H9 (cell line): Measurements from ENCODE around the gene PAPLN. TPM values are rescaled to one million over a fixed set of nuclear protein-coding genes. Genes with fewer than 3 reads are reported as not detected.
A peak's percentile ranks its signal among the peaks of the same experiment; 100 is the strongest.

Experiments
- DNase-seq: peaks from one replicate; pipeline ENCODE4 v3.0.0-alpha.2; 2017
- H2AFZ ChIP-seq: one replicate; pipeline ENCODE4 v1.6.1; 2013; ENCODE audit warnings: mild to moderate bottlenecking, low read length, control low read depth, moderate library complexity
- H2AK5ac ChIP-seq: 2 replicates; pipeline ENCODE4 v1.6.1; 2013; ENCODE audit warnings: low read length, control low read depth, mixed read lengths; ENCODE audit not compliant: insufficient read length
- H2BK120ac ChIP-seq: one replicate; pipeline ENCODE4 v1.6.1; 2013; ENCODE audit warnings: low read depth, mild to moderate bottlenecking, low read length, control low read depth, inconsistent platforms; ENCODE audit not compliant: poor library complexity, severe bottlenecking
- H2BK12ac ChIP-seq: 2 replicates; pipeline ENCODE4 v1.6.1; 2013; ENCODE audit warnings: low read length, control low read depth, mixed read lengths, low read depth; ENCODE audit not compliant: insufficient read length
- H2BK15ac ChIP-seq: 2 replicates; pipeline ENCODE4 v1.6.1; 2013; ENCODE audit warnings: low read depth, low read length, control low read depth
- H2BK20ac ChIP-seq: one replicate; pipeline ENCODE4 v1.6.1; 2013; ENCODE audit warnings: low read depth, mild to moderate bottlenecking, low read length, control low read depth, inconsistent platforms; ENCODE audit not compliant: poor library complexity, severe bottlenecking
- H2BK5ac ChIP-seq: 2 replicates; pipeline ENCODE4 v1.6.1; 2013; ENCODE audit warnings: low read length, control low read depth, mixed read lengths; ENCODE audit not compliant: insufficient read length
- H3K14ac ChIP-seq: 2 replicates; pipeline ENCODE4 v1.6.1; 2013; ENCODE audit warnings: low read length, control low read depth; ENCODE audit not compliant: insufficient read depth
- H3K18ac ChIP-seq: 2 replicates; pipeline ENCODE4 v1.6.1; 2013; ENCODE audit warnings: low read depth, mild to moderate bottlenecking, mixed read lengths, low read length, control low read depth; ENCODE audit not compliant: insufficient read length
- H3K23ac ChIP-seq: 2 replicates; pipeline ENCODE4 v1.6.1; 2013; ENCODE audit warnings: low read length, control low read depth, mixed read lengths, low read depth; ENCODE audit not compliant: insufficient read length
- H3K23me2 ChIP-seq: 2 replicates; pipeline ENCODE4 v1.6.1; 2013; ENCODE audit warnings: low read depth, mild to moderate bottlenecking, mixed read lengths, low read length, control low read depth; ENCODE audit not compliant: insufficient read length, poor library complexity, severe bottlenecking
- H3K27ac ChIP-seq: 2 replicates; pipeline ENCODE4 v1.5.1; 2013; ENCODE audit warnings: low read length, control low read depth, mixed read lengths, low read depth; ENCODE audit not compliant: insufficient read length
- H3K27me3 ChIP-seq: 2 replicates; pipeline ENCODE4 v1.6.1; 2013; ENCODE audit warnings: low read length, control low read depth, inconsistent platforms; ENCODE audit not compliant: insufficient read depth
- H3K4ac ChIP-seq: 2 replicates; pipeline ENCODE4 v1.6.1; 2013; ENCODE audit warnings: low read depth, mild to moderate bottlenecking, control low read depth, inconsistent platforms, low read length, moderate library complexity
- H3K4me1 ChIP-seq: 2 replicates; pipeline ENCODE4 v1.6.1; 2013; ENCODE audit warnings: low read length, control low read depth, inconsistent platforms; ENCODE audit not compliant: insufficient read depth
- H3K4me2 ChIP-seq: 2 replicates; pipeline ENCODE4 v1.6.1; 2013; ENCODE audit warnings: low read length, control low read depth, mixed read lengths; ENCODE audit not compliant: insufficient read length, insufficient read depth
- H3K56ac ChIP-seq: 2 replicates; pipeline ENCODE4 v1.6.1; 2013; ENCODE audit warnings: low read depth, mild to moderate bottlenecking, mixed read lengths, low read length, control low read depth; ENCODE audit not compliant: insufficient read length
- H3K79me1 ChIP-seq: 2 replicates; pipeline ENCODE4 v1.6.1; 2013; ENCODE audit warnings: low read depth, mild to moderate bottlenecking, moderate library complexity, low read length, control low read depth, inconsistent platforms; ENCODE audit not compliant: insufficient read depth, poor library complexity, severe bottlenecking
- H3K79me2 ChIP-seq: 2 replicates; pipeline ENCODE4 v1.6.1; 2013; ENCODE audit warnings: low read length, control low read depth, inconsistent platforms; ENCODE audit not compliant: insufficient read depth
- H3K9ac ChIP-seq: 2 replicates; pipeline ENCODE4 v1.6.1; 2013; ENCODE audit warnings: low read length, control low read depth, mixed read lengths; ENCODE audit not compliant: insufficient read length; ENCODE audit errors: extremely low read depth
- H3K9me3 ChIP-seq: one replicate; pipeline ENCODE4 v1.6.1; 2013; ENCODE audit warnings: low read depth, low read length, inconsistent platforms; ENCODE audit not compliant: control insufficient read depth
- H3T11ph ChIP-seq: one replicate; pipeline ENCODE4 v1.6.1; 2013; ENCODE audit warnings: mild to moderate bottlenecking, low read length, control low read depth, inconsistent platforms
- H4K20me1 ChIP-seq: one replicate; pipeline ENCODE4 v1.6.1; 2013; ENCODE audit not compliant: control insufficient read depth, insufficient read length, insufficient read depth
- H4K5ac ChIP-seq: 2 replicates; pipeline ENCODE4 v1.6.1; 2013; ENCODE audit warnings: low read depth, mild to moderate bottlenecking, mixed read lengths, low read length, control low read depth; ENCODE audit not compliant: insufficient read length
- H4K8ac ChIP-seq: replicated peaks from 2 replicates; pipeline ENCODE4 v1.6.1; 2013; ENCODE audit warnings: low read length, control low read depth, mixed read lengths, low read depth; ENCODE audit not compliant: insufficient read length
- H4K91ac ChIP-seq: 2 replicates; pipeline ENCODE4 v1.6.1; 2013; ENCODE audit warnings: low read depth, mild to moderate bottlenecking, moderate library complexity, mixed read lengths, low read length, control low read depth; ENCODE audit not compliant: insufficient read length
- H3K27ac Mint-ChIP-seq, 3 experiments: 2 replicates in 2 of 3; 3 replicates in 1 of 3; pipeline ENCODE4 v1.8.0; 2020 to 2021; ENCODE audit warnings: mixed read lengths in 3 of 3, mild to moderate bottlenecking in 1 of 3, moderate library complexity in 1 of 3
- H3K27me3 Mint-ChIP-seq: 2 replicates; pipeline ENCODE4 v1.8.0; 2021; ENCODE audit warnings: low read depth, mild to moderate bottlenecking, moderate library complexity, mixed read lengths
- H3K36me3 Mint-ChIP-seq, 3 experiments: 2 replicates in 2 of 3; 3 replicates in 1 of 3; pipeline ENCODE4 v1.8.0; 2020 to 2021; ENCODE audit warnings: low read depth in 3 of 3, mixed read lengths in 3 of 3; ENCODE audit not compliant: insufficient read depth in 1 of 3
- H3K4me1 Mint-ChIP-seq, 2 experiments: 2 replicates each; pipeline ENCODE4 v1.8.0; 2020; ENCODE audit warnings: mixed read lengths in 2 of 2
- H3K4me3 Mint-ChIP-seq, 2 experiments: 2 replicates in 1 of 2; 3 replicates in 1 of 2; pipeline ENCODE4 v1.8.0; 2020 to 2021; ENCODE audit warnings: mild to moderate bottlenecking in 2 of 2, mixed read lengths in 2 of 2, moderate library complexity in 1 of 2
- H3K9me3 Mint-ChIP-seq, 2 experiments: 2 replicates in 1 of 2; 3 replicates in 1 of 2; pipeline ENCODE4 v1.8.0; 2020; ENCODE audit warnings: mild to moderate bottlenecking in 2 of 2, mixed read lengths in 2 of 2, moderate library complexity in 1 of 2
- WGBS: extraction: QIAGEN DNeasy Blood & Tissue Kit; methylation state at CpG from one replicate; pipeline ENCODE4 v1.1.7; 2013; ENCODE audit warnings: missing lambda C conversion rate, low lambda C conversion rate, mixed read lengths; ENCODE audit not compliant: insufficient read length; ENCODE audit errors: extremely low coverage; 5-methylcytosine and 5-hydroxymethylcytosine counted together
- total RNA-seq: library from RNA; stranded (reverse); gene quantifications from 2 replicates; pipeline ENCODE4 v1.2.1, GENCODE V29; 2021
- TF ChIP-seq, protein P1 (sequence below): fragments of 200-600 bp; sonication (generic); conservative IDR thresholded peaks from 3 replicates; pipeline ENCODE4 v1.8.0; 2021; ENCODE audit warnings: antibody characterized with exemption, mild to moderate bottlenecking

The PAPLN gene
- total RNA-seq, 1 experiment from 2014 or later = 8.5 TPM

DNA sequence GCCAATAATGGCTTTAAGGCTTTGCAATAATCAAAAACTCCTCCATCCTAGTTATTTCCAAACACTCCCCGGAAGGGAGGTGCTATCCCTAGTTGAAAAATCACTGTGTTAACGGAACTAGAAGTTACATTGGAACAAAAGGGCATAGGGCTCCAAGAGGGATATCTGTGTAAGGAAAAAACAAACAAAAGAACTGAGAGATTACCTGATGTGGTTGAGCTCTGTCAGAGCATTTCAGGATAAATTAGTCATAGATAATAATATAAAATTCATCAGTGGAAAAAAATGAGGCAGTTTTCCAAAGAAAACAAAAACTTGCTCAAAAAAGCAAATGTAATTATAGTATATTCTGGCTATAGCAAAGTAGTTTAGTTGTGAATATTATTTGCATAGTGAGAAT, 27.4 kb upstream of the PAPLN start:
- Histone ChIP-seq H3K23me2 (no peaks in the 10 kb centered on the region), H4K8ac (no peak overlapping the region), H3K4me2 (no peak overlapping the region), H3K79me2 (no peaks in the 10 kb centered on the region), H3K4ac (no peak overlapping the region), H2BK12ac (no peak overlapping the region), H4K20me1 (no peaks in the 10 kb centered on the region), H4K5ac (no peak overlapping the region), H3K27me3 (no peaks in the 10 kb centered on the region), H3K4me1 (no peaks in the 10 kb centered on the region), H3K56ac (no peak overlapping the region), H3K23ac (no peak overlapping the region), H3K14ac (no peak overlapping the region), H3T11ph (no peak overlapping the region), H2AK5ac (no peak overlapping the region), H3K27ac (no peak overlapping the region), H2AFZ (no peak overlapping the region), H3K9ac (no peak overlapping the region), H3K18ac (no peak overlapping the region), H3K79me1 (no peaks in the 10 kb centered on the region), H4K91ac (no peak overlapping the region), H2BK20ac (no peak overlapping the region), H3K9me3 (no peaks in the 10 kb centered on the region), H2BK5ac (no peak overlapping the region), H2BK120ac (no peak overlapping the region), H2BK15ac (no peak overlapping the region)
- WGBS = no CpG with 5 or more reads among the region's 2 CpGs
- TF ChIP-seq, protein P1, sequence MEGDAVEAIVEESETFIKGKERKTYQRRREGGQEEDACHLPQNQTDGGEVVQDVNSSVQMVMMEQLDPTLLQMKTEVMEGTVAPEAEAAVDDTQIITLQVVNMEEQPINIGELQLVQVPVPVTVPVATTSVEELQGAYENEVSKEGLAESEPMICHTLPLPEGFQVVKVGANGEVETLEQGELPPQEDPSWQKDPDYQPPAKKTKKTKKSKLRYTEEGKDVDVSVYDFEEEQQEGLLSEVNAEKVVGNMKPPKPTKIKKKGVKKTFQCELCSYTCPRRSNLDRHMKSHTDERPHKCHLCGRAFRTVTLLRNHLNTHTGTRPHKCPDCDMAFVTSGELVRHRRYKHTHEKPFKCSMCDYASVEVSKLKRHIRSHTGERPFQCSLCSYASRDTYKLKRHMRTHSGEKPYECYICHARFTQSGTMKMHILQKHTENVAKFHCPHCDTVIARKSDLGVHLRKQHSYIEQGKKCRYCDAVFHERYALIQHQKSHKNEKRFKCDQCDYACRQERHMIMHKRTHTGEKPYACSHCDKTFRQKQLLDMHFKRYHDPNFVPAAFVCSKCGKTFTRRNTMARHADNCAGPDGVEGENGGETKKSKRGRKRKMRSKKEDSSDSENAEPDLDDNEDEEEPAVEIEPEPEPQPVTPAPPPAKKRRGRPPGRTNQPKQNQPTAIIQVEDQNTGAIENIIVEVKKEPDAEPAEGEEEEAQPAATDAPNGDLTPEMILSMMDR = no peak
- Mint-ChIP-seq H3K9me3 (peaks cover 3 to 4% of the 10 kb centered on the region in 2 experiments; a peak in 4 of 5 replicates), H3K36me3 (peaks cover 41 to 69% (median 63%) of the 10 kb centered on the region in 3 experiments), H3K27me3 (no peaks in the 10 kb centered on the region), H3K4me1 (no peaks in the 10 kb centered on the region), H3K27ac (peak overlapping the region in 1 of 3 experiments; percentile 58; a peak in 1 of 7 replicates), H3K4me3 (no peak overlapping the region)
- no peak for DNase-seq
